OCI-LY7 (cell line): Measurements from ENCODE around the gene PTGES.

Experiments
- CTCF ChIP-seq: fragments of 200-600 bp; sonication (generic); conservative IDR thresholded peaks from 2 replicates; pipeline ENCODE4 v1.5.1; 2014; ENCODE audit warnings: mild to moderate bottlenecking, antibody characterized with exemption, low read length, moderate library complexity, mixed read lengths
- EZH2phosphoT487 ChIP-seq: fragments of 200-600 bp; sonication (generic); IDR thresholded peaks from 2 replicates; pipeline ENCODE4 v1.6.1; 2018; ENCODE audit warnings: low read depth, borderline replicate concordance, mild to moderate bottlenecking, mixed run types, antibody characterized with exemption, low read length, moderate library complexity, mixed read lengths

- TF ChIP-seq CTCF = no peak
- TF ChIP-seq EZH2phosphoT487 = no peak
Observed at GRCh38 chr9:129712634-129713401, 40.0 kb downstream of the PTGES start.
